Activated naive CD8-positive, alpha-beta T cell treated with anti-CD3 and anti-CD28 coated beads, Interleukin-2, amount 50 U/mL, for 24 hours (primary cell): ENCODE measurements around the gene ELMO1.
A peak's percentile ranks its signal among the peaks of the same experiment; 100 is the strongest.

ENCODE experiments used
- ATAC-seq: fragments of 150-1000 bp; cut with Tn5 transposase; one replicate; pipeline ENCODE4 v1.10.0; 2021
- DNase-seq: peaks from one replicate; pipeline ENCODE4 v3.0.0; 2021
- H3K27ac Mint-ChIP-seq: one replicate; pipeline ENCODE4 v1.8.0; 2021; ENCODE audit warnings: mild to moderate bottlenecking, mixed read lengths
- H3K27me3 Mint-ChIP-seq: one replicate; pipeline ENCODE4 v1.8.0; 2021; ENCODE audit warnings: mixed read lengths
- H3K36me3 Mint-ChIP-seq: one replicate; pipeline ENCODE4 v1.8.0; 2021; ENCODE audit warnings: low read depth, mixed read lengths
- H3K4me1 Mint-ChIP-seq: one replicate; pipeline ENCODE4 v1.8.0; 2021; ENCODE audit warnings: mixed read lengths
- H3K4me3 Mint-ChIP-seq: one replicate; pipeline ENCODE4 v1.8.0; 2021; ENCODE audit warnings: mild to moderate bottlenecking, moderate library complexity, mixed read lengths
- H3K9me3 Mint-ChIP-seq: one replicate; pipeline ENCODE4 v1.8.0; 2021; ENCODE audit warnings: mixed read lengths

ELMO1 gene

DNA sequence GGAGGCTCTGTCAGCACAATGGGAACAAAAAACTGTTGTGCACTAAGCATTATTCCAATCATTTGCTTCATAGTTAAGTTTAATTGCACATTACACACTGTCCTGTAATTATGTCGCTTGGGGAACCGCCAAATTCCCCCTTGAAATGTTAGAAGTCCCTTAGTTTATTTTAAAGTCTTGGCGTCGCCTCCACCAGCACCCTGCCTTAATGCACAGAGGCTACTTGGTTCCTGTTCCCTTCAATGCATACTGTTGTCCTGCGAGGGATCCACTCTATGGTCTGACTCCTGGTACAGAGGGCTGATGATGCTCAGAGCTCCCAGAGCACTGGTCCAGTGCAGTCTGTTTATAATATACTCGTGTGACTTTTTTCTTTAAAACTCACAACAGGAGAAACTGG lies 330.7 kb downstream of the ELMO1 start:
- Mint-ChIP-seq H3K27me3 (no peaks in the 10 kb centered on the region), H3K36me3 (peaks cover 41% of the 10 kb centered on the region), H3K9me3 (peaks cover 15% of the 10 kb centered on the region), H3K4me1 (peaks cover 59% of the 10 kb centered on the region), H3K4me3 (no peak overlapping the region), H3K27ac (no peak overlapping the region)
- ATAC-seq (no peak), DNase-seq (no peak)

DNA sequence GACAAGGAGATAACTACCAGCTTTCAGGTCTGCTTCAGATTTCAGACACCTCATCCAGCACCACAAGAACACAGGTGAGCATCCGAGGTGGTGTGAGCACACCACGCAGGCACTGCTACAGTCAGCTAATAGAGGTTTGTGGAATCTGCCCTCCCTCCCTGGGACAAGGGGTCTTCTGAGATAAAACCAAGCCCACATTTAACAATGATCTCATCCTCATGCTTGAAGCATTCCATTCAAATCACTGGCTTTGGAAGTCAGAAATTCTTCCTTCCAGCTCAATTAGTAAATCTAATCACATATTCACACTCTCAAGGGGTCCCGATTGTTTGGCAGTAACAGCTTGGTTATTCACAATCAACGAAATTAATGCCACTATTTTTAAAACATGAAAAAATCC lies 331.4 kb downstream of the ELMO1 start:
- ATAC-seq (no peak), DNase-seq (no peak)
- H3K9me3 Mint-ChIP-seq = peaks cover 15% of the 10 kb centered on the region
- no peak overlapping the region for H3K27ac Mint-ChIP-seq
- peaks cover 37% of the 10 kb centered on the region for H3K36me3 Mint-ChIP-seq
- H3K4me3 Mint-ChIP-seq = no peak overlapping the region
- peaks cover 55% of the 10 kb centered on the region for H3K4me1 Mint-ChIP-seq
- H3K27me3 Mint-ChIP-seq = no peaks in the 10 kb centered on the region

GRCh38 chr7:37116093-37116701 lies 332.5 kb downstream of the ELMO1 start:
- DNase-seq (no peak), ATAC-seq (no peak)
- Mint-ChIP-seq H3K4me3 (no peak overlapping the region), H3K27ac (peak overlapping the region; percentile 38), H3K27me3 (no peaks in the 10 kb centered on the region), H3K36me3 (peaks cover 40% of the 10 kb centered on the region), H3K4me1 (peaks cover 53% of the 10 kb centered on the region), H3K9me3 (peaks cover 11% of the 10 kb centered on the region)

GRCh38 chr7:37113661-37114355 lies 334.9 kb downstream of the ELMO1 start:
- Mint-ChIP-seq H3K27me3 (no peaks in the 10 kb centered on the region), H3K4me1 (peaks cover 64% of the 10 kb centered on the region), H3K9me3 (peaks cover 10% of the 10 kb centered on the region), H3K36me3 (peaks cover 38% of the 10 kb centered on the region), H3K27ac (peak overlapping the region; percentile 73), H3K4me3 (no peak overlapping the region)
- no peak for DNase-seq
- peak; percentile 82 for ATAC-seq

DNA sequence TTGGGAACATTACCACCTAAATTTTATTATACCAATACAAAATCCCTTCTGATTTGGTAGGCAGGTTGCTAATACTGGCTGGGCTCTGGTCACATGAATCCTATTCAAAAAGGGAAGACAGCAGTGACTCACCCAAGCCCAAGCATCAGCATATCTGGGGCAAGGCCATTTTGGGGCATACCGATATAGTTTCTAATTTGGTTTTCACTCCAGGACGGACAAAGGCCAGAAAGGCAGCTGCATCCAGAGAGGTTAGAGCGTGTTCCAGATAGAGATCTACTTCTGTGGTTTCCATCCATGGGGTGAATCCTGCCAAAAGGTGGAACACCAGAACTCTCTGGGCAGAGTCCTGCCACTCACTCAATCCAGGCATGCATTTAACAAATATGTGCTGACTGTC lies 335.8 kb downstream of the ELMO1 start:
- peaks cover 46% of the 10 kb centered on the region for H3K36me3 Mint-ChIP-seq
- ATAC-seq (no peak), DNase-seq (no peak)
- H3K9me3 Mint-ChIP-seq = peaks cover 10% of the 10 kb centered on the region
- H3K27me3 Mint-ChIP-seq = no peaks in the 10 kb centered on the region
- H3K4me3 Mint-ChIP-seq = no peak overlapping the region
- H3K4me1 Mint-ChIP-seq = peaks cover 68% of the 10 kb centered on the region
- H3K27ac Mint-ChIP-seq = no peak overlapping the region

- no peak overlapping the region for H3K27ac Mint-ChIP-seq
- no peaks in the 10 kb centered on the region for H3K27me3 Mint-ChIP-seq
- peaks cover 51% of the 10 kb centered on the region for H3K36me3 Mint-ChIP-seq
- peaks cover 66% of the 10 kb centered on the region for H3K4me1 Mint-ChIP-seq
- no peak overlapping the region for H3K4me3 Mint-ChIP-seq
- DNase-seq = no peak
- no peak for ATAC-seq
- H3K9me3 Mint-ChIP-seq = peaks cover 10% of the 10 kb centered on the region
These were observed 336.4 kb downstream of the ELMO1 start for GRCh38 chr7:37112218-37112617.

DNA sequence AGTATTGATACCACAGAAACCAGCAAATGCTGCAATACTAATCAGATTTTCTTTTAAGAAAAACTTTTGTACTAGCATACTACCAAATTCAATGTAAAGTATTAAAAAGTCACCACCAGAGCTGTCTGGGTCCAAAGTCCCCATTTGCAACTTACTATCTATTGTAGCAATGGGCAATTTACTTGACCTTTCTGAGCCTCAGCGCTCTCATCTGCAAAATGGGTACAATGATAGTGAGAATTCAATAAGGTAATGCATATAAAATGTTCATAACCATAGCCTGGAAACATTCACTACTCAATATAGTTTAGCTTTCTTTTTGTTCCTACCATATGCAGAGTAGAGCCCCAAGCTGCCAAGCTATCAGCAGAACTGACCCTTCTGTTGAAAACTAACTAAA lies 337.2 kb downstream of the ELMO1 start:
- DNase-seq (no peak), ATAC-seq (no peak)
- peaks cover 59% of the 10 kb centered on the region for H3K4me1 Mint-ChIP-seq
- H3K4me3 Mint-ChIP-seq = no peak overlapping the region
- H3K36me3 Mint-ChIP-seq = peaks cover 55% of the 10 kb centered on the region
- no peak overlapping the region for H3K27ac Mint-ChIP-seq
- peaks cover 10% of the 10 kb centered on the region for H3K9me3 Mint-ChIP-seq
- no peaks in the 10 kb centered on the region for H3K27me3 Mint-ChIP-seq

- Mint-ChIP-seq H3K4me1 (peaks cover 56% of the 10 kb centered on the region), H3K4me3 (no peak overlapping the region), H3K36me3 (peaks cover 55% of the 10 kb centered on the region)
These were observed 337.8 kb downstream of the ELMO1 start for GRCh38 chr7:37110660-37111424.

DNA sequence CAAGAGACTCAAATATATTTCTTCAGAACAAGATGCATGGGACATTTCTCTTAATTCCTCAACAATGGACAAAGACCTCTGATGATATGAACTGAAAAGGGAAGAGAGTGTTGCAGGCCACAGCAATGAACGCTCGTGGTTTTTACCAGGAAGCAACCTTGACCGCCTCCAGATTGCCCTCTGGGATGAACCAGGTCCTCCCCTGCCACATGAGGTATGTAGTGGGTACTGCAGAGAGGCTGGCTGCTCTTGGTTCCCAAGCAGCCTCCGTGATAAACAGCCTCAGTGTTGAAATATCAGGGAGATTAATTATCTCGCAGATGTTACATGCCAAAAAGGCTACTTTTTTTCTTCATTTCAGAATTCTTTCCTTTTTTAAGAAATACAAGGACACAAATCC lies 338.8 kb downstream of the ELMO1 start:
- Mint-ChIP-seq H3K36me3 (peaks cover 55% of the 10 kb centered on the region), H3K4me1 (peaks cover 55% of the 10 kb centered on the region), H3K4me3 (no peak overlapping the region), H3K27me3 (no peaks in the 10 kb centered on the region), H3K9me3 (peaks cover 8% of the 10 kb centered on the region), H3K27ac (peak overlapping the region; percentile 7)
- ATAC-seq (no peak), DNase-seq (no peak)

More at GRCh38 chr7:37110660-37111424, 337.8 kb downstream of the ELMO1 start:
- DNase-seq = no peak
- Mint-ChIP-seq H3K9me3 (peaks cover 10% of the 10 kb centered on the region), H3K27ac (no peak overlapping the region), H3K27me3 (no peaks in the 10 kb centered on the region)
- no peak for ATAC-seq

- peaks cover 51% of the 10 kb centered on the region for H3K36me3 Mint-ChIP-seq
These were observed 339.5 kb downstream of the ELMO1 start for GRCh38 chr7:37109016-37109683.

DNA sequence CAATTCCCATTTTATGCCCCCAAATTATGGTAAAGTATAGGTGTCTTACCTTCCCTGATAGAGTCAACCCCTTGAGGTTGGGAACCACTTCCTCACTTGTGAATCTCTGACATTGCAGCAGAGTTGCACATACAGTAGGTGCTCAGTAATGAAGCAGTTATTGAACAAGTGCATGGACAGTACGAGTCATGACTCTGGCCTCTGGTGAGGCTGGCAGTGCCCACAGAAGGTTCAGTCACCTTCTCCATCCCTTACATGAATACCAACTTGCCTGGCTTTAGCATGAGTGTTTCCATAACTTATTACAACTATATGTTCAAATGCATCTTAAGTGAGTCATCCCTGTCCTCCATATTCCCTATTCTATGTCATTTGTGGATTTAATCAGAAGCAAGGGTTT lies 340.0 kb downstream of the ELMO1 start:
- H3K27ac Mint-ChIP-seq = peak overlapping the region; percentile 29
- no peaks in the 10 kb centered on the region for H3K9me3 Mint-ChIP-seq
- DNase-seq = no peak
- H3K27me3 Mint-ChIP-seq = no peaks in the 10 kb centered on the region
- peaks cover 48% of the 10 kb centered on the region for H3K36me3 Mint-ChIP-seq
- H3K4me3 Mint-ChIP-seq = no peak overlapping the region
- peaks cover 42% of the 10 kb centered on the region for H3K4me1 Mint-ChIP-seq
- ATAC-seq = peak; percentile 88

More at GRCh38 chr7:37109016-37109683, 339.5 kb downstream of the ELMO1 start:
- no peak for ATAC-seq
- H3K27ac Mint-ChIP-seq = peak overlapping the region; percentile 29
- H3K4me1 Mint-ChIP-seq = peaks cover 48% of the 10 kb centered on the region
- no peak overlapping the region for H3K4me3 Mint-ChIP-seq
- DNase-seq = no peak
- no peaks in the 10 kb centered on the region for H3K27me3 Mint-ChIP-seq
- peaks cover 3% of the 10 kb centered on the region for H3K9me3 Mint-ChIP-seq

GRCh38 chr7:37107047-37107750 lies 341.5 kb downstream of the ELMO1 start:
- Mint-ChIP-seq H3K4me1 (peaks cover 45% of the 10 kb centered on the region), H3K9me3 (no peaks in the 10 kb centered on the region), H3K36me3 (peaks cover 44% of the 10 kb centered on the region), H3K27me3 (no peaks in the 10 kb centered on the region), H3K27ac (no peak overlapping the region), H3K4me3 (no peak overlapping the region)
- DNase-seq (no peak), ATAC-seq (no peak)

GRCh38 chr7:37105762-37106161 lies 342.9 kb downstream of the ELMO1 start:
- no peaks in the 10 kb centered on the region for H3K27me3 Mint-ChIP-seq
- no peaks in the 10 kb centered on the region for H3K9me3 Mint-ChIP-seq
- ATAC-seq (no peak), DNase-seq (no peak)
- H3K36me3 Mint-ChIP-seq = peaks cover 33% of the 10 kb centered on the region
- no peak overlapping the region for H3K27ac Mint-ChIP-seq
- H3K4me1 Mint-ChIP-seq = peaks cover 56% of the 10 kb centered on the region
- no peak overlapping the region for H3K4me3 Mint-ChIP-seq
